Embryonic facial prominence (tissue), 1 donor: ENCODE results near the gene SPDEF.

Experiments
- DNase-seq: peaks from one replicate; pipeline ENCODE4 v3.0.0-alpha.2; 2016; ENCODE audit errors: extremely low spot score

The SPDEF gene

GRCh38 chr6:34515473-34516387, 40.4 kb downstream of the SPDEF start:
- DNase-seq, result no peak

- DNase-seq, result peak; percentile 82
Observed at GRCh38 chr6:34514593-34515472, 41.3 kb downstream of the SPDEF start.

- DNase-seq, result no peak
Observed at GRCh38 chr6:34514112-34514511, 42.0 kb downstream of the SPDEF start.

GRCh38 chr6:34513646-34514045, 42.5 kb downstream of the SPDEF start:
- no peak for DNase-seq

- no peak for DNase-seq
Observed at GRCh38 chr6:34512738-34513115, 43.4 kb downstream of the SPDEF start.

GRCh38 chr6:34511915-34512737, 44.0 kb downstream of the SPDEF start:
- no peak for DNase-seq

- DNase-seq, result no peak
Observed at GRCh38 chr6:34511214-34511914, 44.8 kb downstream of the SPDEF start.

- no peak for DNase-seq
Observed at GRCh38 chr6:34510299-34510698, 45.8 kb downstream of the SPDEF start.

- no peak for DNase-seq
Observed at GRCh38 chr6:34509782-34510181, 46.3 kb downstream of the SPDEF start.

GRCh38 chr6:34508425-34508824, 47.7 kb downstream of the SPDEF start:
- DNase-seq, result no peak

- DNase-seq, result no peak
Observed at GRCh38 chr6:34506718-34507117, 49.4 kb downstream of the SPDEF start.

- no peak for DNase-seq
Observed at GRCh38 chr6:34497411-34497810, 58.7 kb downstream of the SPDEF start.

GRCh38 chr6:34496103-34496685, 59.9 kb downstream of the SPDEF start:
- no peak for DNase-seq

- DNase-seq, result no peak
Observed at GRCh38 chr6:34494973-34495372, 61.2 kb downstream of the SPDEF start.

- DNase-seq, result no peak
Observed at GRCh38 chr6:34493344-34493743, 62.8 kb downstream of the SPDEF start.

GRCh38 chr6:34491091-34491430, 65.1 kb downstream of the SPDEF start:
- no peak for DNase-seq

GRCh38 chr6:34490390-34491090, 65.6 kb downstream of the SPDEF start:
- DNase-seq, result no peak

GRCh38 chr6:34489207-34489805, 66.8 kb downstream of the SPDEF start:
- DNase-seq, result no peak
